LNCAP (cell line): ENCODE results near the gene C3orf52.
A peak's percentile ranks its signal among the peaks of the same experiment; 100 is the strongest.

Source experiments
- TF ChIP-seq, protein P1 (sequence below): fragments of 450-650 bp; IDR thresholded peaks from 2 replicates; pipeline ENCODE4 v1.5.1; 2017; ENCODE audit warnings: mild to moderate bottlenecking

C3orf52 gene

DNA sequence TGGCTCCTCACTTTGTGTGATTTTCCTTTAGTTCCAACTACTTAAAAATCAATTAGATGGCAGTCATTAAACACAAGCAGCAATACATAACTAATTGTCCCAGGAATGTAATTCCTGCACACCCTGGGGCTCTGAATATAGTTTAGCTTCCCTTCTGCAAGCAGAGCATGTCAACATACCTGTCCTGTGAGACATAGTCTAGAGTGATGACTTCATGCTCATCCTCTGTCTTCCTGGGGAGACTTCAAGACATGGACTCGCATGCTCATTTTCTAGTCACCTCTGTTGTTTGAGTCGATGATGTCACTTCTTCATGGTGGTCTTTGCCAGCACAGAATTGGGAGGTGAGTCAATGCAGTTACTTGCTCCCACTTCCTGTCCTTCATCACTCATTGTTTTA is 15.7 kb downstream of the C3orf52 start:
- TF ChIP-seq, protein P1, sequence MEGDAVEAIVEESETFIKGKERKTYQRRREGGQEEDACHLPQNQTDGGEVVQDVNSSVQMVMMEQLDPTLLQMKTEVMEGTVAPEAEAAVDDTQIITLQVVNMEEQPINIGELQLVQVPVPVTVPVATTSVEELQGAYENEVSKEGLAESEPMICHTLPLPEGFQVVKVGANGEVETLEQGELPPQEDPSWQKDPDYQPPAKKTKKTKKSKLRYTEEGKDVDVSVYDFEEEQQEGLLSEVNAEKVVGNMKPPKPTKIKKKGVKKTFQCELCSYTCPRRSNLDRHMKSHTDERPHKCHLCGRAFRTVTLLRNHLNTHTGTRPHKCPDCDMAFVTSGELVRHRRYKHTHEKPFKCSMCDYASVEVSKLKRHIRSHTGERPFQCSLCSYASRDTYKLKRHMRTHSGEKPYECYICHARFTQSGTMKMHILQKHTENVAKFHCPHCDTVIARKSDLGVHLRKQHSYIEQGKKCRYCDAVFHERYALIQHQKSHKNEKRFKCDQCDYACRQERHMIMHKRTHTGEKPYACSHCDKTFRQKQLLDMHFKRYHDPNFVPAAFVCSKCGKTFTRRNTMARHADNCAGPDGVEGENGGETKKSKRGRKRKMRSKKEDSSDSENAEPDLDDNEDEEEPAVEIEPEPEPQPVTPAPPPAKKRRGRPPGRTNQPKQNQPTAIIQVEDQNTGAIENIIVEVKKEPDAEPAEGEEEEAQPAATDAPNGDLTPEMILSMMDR = no peak

DNA sequence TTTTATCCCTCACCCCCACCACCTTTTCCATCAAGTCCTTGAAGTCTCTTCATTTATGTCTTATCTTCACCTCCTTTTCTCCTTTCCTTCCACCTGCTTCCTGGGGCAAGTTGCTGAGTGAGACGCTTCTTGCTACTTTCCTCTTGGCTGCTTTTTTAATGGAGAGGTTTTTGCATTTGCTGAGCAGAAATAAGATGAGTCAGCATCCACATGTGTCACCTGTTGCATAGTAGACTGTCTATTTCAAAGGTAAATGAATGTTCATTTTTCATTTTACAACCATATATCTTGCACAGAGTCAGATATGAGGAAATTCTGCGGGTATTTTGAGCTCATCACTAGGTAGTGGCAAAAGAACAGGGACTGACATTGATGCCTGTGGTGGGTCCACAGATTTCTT is 18.6 kb downstream of the C3orf52 start:
- TF ChIP-seq, protein P1 = no peak

DNA sequence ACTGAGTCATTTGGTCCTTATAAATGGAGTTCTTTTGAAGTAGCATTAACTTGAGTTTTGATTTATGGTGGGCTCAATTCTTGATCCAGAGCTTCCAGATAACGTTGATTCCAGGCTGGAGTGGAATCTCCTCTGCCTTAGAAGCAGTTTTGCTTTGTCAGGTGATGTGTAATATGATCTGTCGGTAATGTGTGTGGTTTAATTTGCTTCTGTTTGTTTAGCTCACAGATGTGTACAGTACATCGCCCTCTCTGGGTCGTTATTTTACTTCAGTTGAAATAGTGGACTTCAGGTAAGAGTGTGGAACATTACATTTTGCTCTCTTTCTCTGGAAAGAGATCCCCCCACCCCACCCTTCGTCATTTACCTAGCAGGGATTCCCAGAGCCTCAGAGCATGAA is 23.1 kb downstream of the C3orf52 start:
- TF ChIP-seq, protein P1 = no peak

DNA sequence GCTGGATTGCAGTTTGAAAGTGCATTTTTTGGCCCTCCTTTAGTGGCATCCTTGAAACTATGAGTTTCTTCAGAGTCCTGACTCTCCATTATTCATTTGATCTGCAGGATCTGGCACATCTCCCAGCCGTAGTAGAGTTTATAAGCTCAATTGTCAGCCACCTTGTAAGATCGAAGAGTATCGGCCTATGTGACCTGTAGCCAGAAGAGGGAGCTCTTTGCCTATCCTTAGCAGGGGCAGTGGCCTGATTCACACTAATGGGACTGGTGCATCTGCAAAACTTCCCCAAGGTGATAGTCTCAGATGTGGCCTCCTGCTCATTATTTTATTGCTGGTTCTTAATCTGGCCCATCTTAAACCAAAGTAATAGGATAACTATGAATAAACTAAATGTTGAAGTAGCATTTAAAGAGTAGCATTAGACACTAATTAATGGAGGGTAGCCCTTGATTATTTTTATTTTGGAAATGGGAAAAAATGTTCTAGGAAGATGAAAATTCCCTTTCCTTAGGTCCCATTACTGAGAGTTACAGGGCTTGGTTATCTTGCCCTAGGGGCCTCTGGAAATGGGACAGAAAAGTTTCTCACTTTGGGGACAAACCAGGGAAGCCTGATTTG is 25.7 kb downstream of the C3orf52 start:
- TF ChIP-seq, protein P1 = peak; percentile 88

DNA sequence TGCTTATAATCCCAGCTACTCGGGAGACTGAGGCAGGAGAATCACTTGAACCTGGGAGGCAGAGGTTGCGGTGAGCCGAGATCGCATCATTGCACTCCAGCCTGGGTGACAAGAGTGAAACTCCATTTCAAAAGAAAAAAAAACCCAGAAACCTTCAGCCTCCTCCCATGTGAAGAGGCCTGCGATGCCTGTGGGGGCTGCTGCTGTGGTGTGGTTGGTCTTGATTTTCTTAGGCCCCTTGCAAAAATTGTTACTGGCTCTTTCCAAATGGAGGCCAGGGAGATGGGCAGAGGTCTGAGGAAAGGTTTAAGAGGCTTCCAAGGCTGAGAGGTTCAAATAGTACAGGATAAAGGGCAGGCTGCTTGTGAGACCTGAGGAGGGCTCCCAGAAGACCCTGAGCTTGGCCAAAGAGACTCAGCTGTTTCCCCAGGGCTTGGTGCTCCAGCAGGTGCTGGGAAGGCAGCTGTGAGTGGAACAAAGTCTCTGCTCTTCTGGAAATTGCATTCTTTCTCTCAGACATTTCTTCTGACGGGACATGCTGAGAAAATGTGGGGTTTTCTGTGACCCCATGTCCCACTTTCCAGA is 28.5 kb downstream of the C3orf52 start:
- TF ChIP-seq, protein P1 = no peak

DNA sequence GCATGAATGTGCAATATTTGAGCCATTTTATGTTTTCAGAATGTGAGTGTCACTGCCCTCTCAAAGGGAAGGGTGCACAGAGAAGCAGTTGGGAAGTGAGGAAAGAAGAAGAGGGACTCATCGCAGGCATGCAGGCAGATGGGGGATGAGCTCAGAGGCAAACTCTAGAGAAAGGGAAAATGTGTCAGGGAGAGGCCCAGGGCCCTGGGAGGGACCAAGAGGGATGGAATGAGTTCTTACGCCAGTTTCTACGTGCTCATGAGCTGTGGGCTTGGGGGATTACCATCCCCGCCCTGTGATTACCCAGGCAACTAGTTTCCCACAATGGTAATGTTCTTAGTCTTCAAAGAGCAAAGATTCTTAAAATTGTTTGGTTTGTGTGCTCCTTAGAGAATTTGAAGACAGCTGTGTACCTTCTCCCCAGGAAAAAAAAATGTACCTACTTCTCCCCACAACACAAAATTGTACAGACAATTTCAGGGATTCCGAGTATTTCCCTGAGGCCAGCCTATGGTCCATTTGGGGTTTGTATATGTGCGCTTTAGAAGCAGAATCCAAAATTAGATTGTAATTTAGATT is 29.1 kb downstream of the C3orf52 start:
- TF ChIP-seq, protein P1 = no peak

DNA sequence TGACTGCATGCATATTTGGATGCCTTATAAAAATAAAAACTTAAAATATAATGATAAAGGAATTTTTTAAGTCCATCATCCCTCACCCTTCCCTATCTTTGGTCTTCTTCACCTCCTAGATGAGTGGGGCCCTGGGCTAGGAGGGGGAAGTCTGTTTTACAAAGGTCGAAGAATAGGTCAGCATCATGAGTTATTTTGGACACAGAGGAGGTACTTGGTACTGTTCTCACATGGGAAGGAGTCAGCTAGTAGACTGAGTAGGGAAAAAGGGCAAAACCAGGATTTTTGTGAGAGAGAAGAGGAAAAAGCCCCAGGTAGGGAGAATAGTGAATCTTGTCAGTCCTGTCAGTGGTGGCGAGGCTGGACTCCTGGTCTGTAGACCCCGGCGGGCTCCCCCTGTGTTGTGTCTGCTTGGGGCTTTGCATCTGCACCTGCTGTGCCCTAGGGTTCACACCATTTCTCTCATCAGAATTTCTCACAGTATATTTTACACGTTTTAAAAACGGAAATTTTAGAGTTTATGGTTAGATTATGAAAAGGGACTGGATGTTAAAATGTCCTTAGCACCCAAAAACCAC is 29.7 kb downstream of the C3orf52 start:
- TF ChIP-seq, protein P1 = no peak
